HK-2 (cell line): ENCODE results near the gene ATP6V0B.
A peak's percentile ranks its signal among the peaks of the same experiment; 100 is the strongest.

ENCODE experiments used
- DNase-seq: peaks from one replicate; pipeline ENCODE4 v3.0.0-alpha.2; 2018; ENCODE audit not compliant: unreplicated experiment

The ATP6V0B gene

DNA sequence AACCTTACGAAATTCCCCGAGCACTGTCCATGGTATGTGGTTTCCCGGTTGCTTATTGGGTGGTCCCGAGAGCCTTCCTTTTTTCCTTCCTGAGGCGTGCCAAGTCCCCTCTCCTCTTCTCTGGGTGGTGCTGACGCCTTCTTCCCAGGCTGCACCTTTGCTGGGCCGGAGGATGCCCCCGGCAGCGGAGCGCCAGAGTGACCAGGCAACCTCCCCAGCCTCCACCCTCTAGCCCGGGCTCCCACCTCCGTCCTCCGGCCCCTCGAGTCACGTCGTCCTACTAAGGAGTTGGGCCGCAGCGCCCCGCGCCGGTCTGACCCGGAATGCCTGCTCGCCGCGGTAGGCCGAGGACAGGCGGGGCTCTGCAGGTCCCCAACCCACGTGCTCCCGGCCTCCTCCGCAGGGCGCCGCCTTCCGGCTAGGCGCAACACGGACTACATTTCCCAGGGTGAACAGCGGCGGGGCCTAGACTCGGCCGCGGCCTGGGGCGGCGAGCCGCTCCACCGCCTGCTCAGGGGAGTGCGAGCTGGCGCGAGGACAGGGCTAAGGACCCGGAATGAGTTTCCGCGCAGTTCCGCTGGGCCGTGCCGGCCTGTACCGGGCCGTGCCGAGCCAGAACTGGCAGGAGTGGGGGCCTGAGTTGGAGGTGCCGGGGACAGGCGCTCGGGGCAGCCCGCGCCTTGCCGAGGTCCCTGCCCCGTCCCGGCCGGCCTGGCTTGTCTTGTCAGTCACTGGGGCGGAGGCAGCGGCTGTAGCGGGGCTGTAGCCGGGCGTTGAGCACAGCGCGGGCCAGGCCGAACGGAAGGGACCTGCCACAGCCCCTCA, 28.3 kb upstream of the ATP6V0B start, which contains the start of gene IPO13:
Gene IPO13 (plus strand): TSS at position 715 of the 825 bp plus-strand sequence. CDS start 651 bp downstream, outside the sequence.
- peak; percentile 97 for DNase-seq

DNA sequence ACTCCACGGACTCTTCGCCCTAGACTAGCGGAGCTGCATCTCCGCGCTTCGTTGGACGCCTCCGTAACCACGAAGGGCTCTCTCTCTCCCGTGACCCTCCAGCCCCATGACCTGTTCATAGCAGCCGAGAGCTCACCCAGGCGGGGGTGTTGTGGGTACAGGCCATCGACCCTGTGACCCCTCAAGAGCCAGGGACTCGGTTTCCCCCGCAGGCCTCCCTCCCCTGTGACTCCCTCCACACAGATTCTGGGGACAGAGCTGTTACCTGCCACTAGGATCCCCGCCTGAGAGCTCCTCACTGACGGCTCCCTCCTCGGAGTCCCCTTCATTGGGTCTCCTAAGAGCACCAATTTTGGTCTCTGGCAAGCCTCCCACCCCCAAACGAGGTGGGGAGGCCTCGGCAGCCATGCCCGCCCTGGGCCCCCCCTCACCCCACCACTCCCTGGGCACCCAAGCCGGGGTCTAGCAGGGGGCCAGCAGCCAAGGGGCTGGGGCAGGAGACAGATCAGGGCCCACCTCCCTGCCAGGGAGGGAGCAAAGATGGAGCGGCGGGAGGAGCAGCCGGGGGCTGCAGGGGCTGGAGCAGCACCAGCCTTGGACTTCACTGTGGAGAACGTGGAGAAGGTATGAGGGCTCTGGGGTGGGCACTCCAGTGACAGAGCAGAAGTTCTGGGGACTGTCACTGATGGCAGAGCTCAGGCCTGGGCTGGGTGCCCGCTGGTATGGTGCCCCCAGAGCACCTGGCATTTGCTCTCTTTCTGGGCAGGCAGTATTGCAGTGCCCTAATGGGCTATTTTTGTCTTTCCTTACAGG, 27.5 kb upstream of the ATP6V0B start:
- no peak for DNase-seq

DNA sequence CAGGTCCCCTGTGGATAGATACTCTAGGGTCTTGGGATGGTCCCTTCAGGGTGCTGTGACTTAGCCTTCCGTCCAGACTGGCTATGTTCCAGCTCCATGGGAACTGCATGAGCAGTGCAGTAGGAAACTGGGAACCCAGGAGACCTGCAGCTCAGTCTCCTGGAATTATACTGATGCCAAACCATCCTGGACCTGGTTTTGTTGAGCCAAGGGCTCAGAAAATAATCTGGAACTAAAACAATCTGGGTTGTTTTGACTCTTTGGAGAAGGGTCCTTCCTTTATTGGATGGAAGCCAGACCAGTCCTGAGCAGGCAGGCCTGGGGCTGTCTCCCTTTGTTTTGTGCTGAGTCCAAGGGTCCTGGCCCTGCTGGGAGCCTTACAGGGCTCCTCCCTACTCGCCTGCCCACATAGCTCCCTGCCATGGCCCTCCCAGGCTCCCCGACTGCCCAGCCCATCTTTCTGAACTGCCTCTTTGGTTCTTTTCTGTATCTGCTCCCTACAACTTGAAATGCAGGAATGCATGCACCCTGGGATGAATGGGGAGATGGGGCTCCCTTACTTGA, 26.8 kb upstream of the ATP6V0B start:
- DNase-seq: no peak

DNA sequence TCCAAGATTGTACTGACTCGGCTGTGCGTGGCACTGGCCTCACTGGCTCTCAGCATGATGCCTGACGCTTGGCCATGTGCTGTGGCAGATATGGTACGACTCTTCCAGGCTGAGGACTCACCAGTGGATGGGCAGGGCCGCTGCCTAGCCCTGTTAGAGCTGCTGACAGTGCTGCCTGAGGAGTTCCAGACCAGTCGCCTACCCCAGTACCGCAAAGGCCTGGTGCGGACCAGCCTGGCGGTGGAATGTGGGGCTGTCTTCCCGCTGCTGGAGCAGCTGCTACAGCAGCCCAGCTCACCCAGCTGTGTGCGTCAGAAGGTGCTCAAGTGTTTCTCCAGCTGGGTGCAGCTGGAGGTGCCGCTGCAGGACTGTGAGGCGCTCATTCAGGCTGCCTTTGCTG, 25.1 kb upstream of the ATP6V0B start:
- no peak for DNase-seq

DNA sequence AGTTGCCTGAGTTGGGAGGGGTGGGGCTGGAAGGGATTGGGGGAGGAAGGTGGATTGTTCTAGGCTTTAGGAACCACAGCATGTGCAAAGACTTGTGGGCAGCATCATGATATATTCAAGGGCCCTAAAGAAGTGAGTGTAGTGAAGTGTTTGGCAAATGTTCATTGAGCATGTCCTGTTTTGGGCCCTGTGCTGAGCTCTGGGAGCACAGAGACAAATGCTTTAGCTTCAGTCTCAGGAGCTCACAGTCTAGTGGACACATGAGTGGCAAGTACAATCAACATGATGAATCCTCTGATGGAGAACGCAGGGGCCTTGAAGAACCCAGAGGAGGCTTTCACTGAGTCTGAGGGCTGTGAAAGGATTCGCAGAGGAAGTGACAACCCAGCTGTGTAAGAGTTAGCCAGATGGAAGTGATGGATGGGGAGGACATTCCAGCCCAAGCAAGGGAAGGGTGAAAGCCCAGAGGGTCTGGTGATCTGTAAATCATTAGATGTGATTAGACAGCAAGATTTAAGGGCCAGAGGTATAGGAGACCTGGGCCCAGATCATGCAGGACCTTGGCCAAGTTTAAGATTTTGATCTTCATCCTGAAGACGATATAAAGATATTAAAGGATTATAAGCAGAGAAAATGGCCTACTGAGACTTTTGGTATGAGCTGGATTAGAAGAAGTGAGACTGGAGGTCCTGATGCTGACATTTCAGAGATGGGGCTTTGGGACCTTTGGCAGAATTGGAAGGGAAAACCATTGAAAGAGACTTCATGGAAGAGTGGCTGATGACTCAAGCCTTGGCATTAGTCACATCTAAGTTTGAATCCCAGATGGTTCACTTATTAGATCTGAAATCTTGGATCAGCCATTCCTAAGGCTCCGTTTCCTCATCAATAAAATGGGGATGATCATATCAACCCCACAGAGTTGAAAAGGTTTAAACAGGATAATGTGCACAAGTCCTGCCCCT, 23.5 kb upstream of the ATP6V0B start:
- no peak for DNase-seq

DNA sequence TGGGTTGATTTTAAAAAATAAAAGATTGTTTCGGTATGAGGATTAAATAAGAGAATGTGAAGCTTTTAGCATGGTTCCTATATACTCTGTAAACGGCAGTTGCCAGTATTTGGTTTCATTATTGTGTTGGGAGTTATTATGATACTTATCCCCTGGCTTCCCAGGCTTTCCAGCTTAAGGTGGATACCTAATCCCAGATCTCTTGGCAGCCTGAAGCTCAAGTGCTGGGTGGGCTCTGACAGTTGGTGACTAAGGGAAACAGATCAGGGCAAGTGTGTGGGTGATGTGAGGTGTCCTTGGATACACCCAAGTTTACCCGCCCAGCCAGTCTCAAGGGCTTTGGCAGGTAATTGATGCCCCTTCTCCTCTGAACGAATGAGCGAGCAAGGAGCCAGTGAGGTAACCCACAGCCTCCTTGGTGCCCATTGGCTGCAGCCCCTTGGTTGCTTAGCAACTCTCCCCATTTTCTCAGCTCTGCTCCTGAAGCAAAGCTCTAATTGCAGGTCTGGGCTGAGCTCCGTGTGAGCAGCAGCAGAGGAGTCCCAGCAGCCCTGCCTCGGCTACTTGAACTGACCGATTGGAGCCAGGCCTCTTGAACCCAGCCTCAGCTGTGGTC, 21.9 kb upstream of the ATP6V0B start:
- no peak for DNase-seq

DNA sequence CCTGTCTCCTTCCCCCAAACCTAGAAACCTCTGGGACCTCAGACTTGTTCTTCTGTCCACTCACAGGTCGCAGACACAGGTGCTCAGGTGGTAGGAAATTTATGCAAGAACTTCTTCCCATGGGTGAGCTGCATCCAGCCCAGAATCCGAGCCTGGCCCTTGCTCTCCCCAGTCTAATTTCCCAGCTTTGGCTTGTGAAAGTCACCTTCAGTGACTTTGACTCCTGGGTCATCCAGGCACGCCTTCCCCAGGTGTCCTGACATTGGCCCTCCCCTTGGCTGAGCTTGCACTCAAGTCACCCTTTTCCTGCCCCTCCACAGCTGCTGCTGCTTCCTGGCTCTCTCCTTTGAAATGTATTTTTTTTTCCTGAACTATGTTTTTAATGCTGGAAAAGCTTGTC, 21.4 kb upstream of the ATP6V0B start:
- no peak for DNase-seq

DNA sequence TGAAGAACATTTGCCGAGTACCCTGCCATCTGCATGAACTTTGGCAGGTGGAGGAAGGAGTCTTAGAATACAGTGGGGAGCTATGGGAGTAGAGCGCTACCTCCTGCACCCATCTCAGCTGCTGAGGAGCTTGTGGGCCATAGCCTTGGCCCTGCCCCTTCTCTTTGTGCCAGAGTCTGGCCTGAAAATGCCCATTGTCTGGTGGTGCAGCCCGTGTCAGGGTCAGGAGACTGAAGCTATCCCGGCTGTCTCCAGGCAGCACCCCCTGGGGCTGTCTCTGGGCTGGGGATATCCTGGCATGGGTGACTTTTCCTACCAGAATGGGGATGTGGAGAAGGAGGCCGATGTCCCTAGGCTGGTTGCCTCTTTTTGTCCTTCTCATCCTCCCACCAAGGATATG, 20.7 kb upstream of the ATP6V0B start:
- no peak for DNase-seq

DNA sequence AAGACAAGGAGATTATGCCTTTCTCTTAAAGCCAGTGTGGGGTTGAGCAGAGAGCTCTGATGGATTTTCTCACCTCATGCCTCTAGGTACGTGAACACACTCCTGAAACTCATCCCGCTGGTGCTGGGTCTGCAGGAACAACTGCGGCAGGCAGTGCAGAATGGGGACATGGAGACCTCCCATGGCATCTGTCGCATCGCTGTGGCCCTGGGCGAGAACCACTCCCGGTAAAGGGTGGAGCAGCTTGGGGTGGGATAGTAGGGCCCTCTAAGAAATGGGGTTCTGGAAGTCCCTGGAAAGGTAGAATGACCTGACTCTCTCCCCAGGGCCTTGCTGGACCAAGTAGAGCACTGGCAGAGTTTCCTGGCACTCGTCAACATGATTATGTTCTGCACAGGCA, 18.5 kb upstream of the ATP6V0B start:
- no peak for DNase-seq

DNA sequence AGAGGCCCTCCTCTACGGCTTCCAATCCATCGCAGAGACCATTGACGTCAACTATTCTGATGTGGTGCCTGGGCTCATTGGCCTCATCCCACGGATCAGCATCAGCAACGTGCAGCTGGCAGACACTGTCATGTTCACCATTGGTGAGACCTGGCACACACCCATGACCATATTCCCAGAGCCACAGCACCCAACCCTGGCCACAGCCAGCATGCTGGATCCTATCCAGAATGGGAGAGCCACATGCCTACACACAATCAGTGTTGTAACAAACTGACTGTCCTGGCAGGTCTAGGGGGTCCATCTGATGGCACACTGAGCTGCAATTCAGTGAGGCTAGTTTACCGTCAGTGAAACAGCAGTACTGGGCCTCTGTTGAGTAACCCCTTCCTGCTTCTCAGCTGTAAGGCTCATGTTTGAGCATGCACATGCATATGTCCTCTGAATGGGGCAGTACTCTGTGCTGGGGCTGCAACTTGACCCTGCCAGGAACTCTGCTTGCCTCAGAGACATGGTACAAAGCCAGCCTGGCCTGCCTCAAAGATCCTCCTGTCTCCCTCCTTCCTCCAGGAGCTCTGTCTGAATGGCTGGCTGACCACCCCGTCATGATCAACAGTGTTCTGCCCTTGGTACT, 17.2 kb upstream of the ATP6V0B start:
- no peak for DNase-seq

DNA sequence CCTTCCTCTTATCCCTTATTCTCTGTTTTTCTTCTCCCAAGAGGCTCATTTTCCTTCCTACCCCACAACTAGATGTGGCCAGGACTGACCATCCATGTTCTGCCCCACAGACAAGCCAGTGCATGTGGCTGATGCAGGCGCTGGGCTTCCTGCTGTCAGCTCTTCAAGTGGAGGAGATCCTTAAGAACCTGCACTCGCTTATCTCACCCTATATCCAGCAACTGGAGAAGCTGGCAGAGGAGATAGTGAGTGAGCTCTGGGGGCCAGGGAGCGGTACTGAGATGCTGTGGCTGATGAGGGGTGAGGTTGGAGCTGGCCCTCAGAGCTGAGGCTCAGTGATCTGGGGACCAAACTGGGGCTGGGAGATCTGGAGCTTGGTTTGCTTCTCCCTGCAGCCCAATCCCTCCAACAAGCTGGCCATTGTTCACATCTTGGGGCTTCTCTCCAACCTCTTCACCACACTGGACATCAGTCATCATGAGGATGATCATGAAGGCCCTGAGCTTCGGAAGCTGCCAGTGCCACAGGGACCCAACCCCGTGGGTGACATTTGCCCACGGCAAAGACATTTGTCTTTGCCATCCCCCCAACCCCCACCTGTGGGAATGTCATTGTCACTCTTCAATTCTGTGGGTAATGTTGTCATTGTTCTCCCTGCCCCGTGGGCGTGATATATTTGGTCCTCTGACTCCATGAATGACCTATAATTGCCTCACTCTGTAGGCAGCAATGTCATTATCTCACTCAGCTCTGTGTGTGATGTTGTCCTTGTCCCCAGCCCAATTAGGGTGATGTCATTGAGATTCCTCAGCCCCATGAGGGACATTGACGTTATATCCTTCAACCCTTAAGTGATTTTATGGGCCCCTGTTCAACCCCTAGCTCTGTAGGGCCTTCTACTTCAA, 16.2 kb upstream of the ATP6V0B start:
- DNase-seq: no peak

DNA sequence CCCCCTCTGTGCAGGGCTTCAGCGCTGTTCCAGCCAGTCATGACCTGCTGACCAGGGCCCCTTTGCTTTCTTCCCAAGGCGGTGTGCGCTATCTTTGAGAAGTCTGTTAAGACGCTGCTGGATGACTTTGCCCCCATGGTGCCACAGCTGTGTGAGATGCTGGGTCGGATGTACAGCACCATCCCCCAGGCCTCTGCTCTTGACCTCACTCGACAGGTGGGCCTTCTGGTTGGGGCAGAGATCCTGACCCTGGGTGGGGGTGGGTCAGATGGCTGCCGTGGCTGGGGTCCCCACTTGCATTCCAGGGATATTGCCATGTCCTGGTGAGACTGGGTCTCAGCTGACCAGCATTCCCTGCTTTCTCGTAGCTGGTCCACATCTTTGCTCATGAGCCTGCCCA, 14.0 kb upstream of the ATP6V0B start:
- DNase-seq: no peak

DNA sequence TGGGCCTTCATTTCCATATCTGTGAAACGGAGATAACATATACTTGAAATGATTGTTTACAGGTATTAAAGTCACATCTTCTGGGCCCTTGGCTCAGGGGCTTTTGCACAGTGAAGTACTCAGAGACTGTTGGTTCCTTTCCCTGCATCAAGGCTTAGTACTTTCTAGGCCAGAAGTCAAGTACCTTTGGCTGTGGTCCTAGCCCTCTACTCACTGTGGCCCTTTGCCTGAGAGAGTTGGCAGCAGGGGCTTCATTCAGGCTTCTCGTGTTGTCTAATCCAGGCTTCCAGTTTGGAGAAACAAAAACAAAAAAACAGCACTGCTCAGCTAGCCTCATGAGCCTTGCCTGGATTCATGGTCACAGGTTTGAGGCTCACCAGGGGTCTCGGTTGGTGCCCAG, 13.1 kb upstream of the ATP6V0B start:
- DNase-seq: no peak

DNA sequence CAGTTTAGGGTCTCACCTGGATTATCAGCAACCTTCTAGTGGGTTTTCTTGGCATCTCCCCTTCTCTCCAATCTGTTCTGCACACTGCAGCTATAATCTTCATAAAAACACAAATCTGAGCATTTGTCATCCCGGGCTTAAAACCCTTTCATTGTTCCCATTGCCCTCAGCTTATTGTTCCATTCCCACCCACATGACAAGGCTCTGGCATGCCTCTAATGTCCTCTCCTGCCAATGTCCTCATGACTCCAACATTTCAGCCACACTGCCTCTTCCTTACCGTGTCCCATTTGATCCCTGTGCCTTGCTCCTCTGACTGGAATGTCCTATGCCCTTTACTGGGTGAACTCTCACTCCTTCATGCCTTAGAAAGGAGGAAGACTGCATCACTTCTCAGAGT, 12.4 kb upstream of the ATP6V0B start:
- no peak for DNase-seq

DNA sequence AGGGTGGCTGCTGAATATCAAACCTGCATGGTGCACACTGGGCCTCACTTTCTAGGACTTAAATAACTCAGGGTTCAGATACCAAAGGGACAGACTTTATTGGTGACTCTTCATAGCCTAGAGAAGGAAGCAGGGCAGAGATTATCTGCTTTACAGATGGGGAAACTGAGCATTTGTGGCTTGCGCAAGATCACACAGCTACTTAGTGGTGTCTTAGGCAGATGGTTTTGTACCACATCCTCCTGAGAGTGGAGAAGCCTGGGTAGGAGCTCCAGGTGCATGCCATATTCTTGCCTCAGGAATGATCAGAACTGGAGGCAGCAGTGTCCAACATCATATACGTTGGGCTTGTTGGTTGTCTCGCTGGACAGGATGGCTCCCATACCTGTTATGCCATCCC, 11.8 kb upstream of the ATP6V0B start:
- no peak for DNase-seq

DNA sequence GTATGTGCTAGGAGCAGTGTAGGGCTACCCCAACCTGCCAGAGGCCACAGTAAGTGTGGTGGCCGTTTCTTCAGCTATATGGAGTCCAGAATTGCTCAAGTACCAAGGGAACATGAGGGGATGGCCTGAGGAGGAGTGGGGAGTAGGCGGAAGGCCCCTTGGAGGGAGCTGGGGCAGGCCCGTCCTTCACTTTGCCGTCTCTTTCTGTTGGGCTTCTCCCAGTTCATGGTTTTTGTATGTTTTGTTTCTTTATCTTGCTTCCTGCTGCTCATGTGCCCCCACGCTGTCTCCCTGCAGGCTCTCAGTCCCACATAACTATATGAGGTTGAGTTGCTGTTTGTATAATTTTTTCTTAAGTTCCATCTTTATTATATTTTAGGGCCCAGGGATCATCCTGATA, 10.9 kb upstream of the ATP6V0B start:
- no peak for DNase-seq

DNA sequence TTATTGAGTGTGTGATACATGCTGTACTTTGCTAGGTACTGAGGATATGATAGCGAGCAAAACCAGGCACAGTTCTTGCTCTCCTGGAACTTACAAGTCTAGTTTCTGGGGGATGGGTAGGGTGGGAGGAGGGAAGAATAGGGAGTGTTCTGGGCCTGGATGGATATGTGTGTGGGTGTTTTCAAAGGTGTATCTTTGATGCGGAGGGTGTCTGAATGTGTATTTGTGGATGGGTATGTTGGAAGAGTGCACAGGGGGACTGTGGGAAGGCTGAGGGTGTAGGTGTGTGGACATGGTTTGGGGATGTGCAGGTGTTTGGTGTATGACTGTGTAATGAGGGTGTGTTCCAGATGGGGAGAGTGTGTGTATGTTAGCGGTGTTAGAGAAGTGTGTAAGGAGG, 9.4 kb upstream of the ATP6V0B start:
- DNase-seq: no peak

DNA sequence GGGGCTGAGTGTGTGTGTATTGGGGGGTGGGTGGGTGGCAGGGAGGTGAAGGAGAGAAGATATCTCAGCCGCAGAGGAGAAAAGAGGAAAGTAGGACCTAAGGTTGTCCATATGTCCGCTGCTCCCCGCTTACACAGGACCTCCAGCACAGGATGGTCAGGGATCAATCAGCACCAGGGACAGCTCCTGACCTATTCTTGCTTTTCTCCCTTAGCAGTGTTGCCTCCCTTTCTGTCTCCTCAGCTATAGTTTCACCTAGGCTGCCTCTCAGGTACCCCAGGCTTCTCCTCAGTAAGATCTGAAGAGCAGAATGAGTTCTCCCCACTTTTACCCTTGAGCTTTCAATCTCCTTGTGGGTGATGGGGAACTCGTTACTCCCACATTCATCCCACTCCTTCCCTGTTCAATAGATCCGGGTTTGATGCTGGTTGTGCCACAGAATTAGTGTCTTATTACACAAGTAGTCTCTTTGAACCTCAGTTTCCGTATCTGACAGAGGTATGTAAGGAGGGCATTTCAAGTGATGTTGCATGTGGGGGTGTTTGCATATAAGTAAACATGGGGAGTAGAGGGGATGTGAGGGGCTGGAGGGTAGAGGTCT, 6.3 kb upstream of the ATP6V0B start:
- peak; percentile 50 for DNase-seq

DNA sequence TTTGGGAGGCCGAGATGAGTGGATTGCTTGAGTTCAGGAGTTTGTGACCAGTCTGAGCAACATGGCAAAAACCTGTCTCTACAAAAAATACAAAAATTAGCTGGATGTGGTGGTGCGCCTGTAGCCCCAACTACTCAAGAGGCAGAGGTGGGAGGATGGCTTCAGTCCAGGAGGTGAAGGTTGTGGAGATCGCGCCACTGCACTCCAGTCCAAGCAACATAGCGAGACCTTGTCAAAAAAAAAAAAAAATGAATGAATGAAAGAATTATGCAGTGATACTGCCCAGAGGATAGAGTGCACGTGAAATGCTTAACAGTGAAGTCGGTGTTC, 5.4 kb upstream of the ATP6V0B start:
- no peak for DNase-seq
